Measurements from ENCODE around the gene CTSE.
"Not testable (repeated sequence)": the region's sequence is repeated elsewhere in the genome, so short reads cannot be mapped to it uniquely, and the experiment has no call there.

CTSE gene

DNA sequence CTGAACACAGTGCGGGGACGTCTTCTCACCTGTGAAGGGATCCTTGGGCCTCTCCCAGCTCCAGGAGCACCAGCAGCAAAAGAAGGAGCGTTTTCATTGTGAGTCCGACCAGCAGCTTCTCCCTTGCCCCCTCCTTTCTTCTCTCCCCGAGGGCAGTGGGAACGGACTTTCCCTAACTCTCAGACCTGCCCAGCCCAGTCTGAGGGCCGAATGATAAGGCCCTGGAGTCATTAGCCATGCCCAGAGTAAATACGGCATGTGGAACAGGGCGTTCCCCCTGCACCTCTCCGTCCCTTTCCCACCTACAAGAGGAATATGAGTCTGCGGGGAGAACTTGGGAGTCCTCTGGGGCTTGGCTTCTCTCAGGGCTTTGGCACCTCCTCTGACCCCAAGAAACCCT, at the start of gene CTSE:
Gene CTSE (minus strand): TSS at position 201 of the 400 bp plus-strand sequence. CDS start 104 bp downstream, at position 97.
- DNase-seq (ENCODE audit: low read depth), result no peak
- no peak within 1 kb of the TSS for H3K4me3 ChIP-seq (ENCODE audit: low read depth, low read length)
- TF ChIP-seq, protein P1, sequence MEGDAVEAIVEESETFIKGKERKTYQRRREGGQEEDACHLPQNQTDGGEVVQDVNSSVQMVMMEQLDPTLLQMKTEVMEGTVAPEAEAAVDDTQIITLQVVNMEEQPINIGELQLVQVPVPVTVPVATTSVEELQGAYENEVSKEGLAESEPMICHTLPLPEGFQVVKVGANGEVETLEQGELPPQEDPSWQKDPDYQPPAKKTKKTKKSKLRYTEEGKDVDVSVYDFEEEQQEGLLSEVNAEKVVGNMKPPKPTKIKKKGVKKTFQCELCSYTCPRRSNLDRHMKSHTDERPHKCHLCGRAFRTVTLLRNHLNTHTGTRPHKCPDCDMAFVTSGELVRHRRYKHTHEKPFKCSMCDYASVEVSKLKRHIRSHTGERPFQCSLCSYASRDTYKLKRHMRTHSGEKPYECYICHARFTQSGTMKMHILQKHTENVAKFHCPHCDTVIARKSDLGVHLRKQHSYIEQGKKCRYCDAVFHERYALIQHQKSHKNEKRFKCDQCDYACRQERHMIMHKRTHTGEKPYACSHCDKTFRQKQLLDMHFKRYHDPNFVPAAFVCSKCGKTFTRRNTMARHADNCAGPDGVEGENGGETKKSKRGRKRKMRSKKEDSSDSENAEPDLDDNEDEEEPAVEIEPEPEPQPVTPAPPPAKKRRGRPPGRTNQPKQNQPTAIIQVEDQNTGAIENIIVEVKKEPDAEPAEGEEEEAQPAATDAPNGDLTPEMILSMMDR (IDR thresholded peaks at IDR 0.05; ENCODE audit: control insufficient read depth, extremely low read depth, insufficient read depth), result no peak

DNA sequence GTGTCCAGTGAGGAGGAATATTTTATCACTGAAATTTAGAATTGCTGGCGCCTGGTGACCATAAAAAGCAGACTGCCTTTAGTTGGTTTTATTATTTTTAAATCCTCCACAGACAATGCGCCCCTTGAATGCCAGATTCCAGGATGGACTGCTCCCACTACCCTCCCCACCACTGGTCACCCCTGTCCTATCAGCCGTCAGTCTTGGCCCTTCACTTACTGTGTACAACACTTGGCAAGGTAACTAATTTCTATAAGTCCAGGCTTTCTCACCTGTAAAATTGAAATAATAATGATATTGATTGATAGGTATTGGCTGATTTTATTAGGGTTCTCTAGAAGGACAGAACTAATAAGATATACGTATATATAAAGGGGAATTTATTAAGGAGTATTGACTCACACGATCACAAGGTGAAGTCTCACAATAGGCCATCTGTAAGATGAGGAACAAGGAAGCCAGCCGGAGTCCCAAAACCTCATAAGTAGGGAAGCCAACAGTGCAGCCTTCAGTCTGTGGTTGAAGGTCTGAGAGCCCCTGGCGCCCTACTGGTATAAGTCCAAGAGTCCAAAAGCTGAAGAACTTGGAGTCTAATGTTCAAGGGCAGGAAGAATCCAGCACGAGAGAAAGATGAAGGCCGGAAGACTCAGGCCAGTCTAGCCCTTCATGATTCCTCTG, 47.1 kb upstream of the CTSE start:
- H3K4me3 ChIP-seq (ENCODE audit: low read depth, low read length), result no peak overlapping the region
- TF ChIP-seq, protein P1 (IDR thresholded peaks at IDR 0.05; ENCODE audit: control insufficient read depth, extremely low read depth, insufficient read depth), result no peak
- DNase-seq (ENCODE audit: low read depth), result no peak

DNA sequence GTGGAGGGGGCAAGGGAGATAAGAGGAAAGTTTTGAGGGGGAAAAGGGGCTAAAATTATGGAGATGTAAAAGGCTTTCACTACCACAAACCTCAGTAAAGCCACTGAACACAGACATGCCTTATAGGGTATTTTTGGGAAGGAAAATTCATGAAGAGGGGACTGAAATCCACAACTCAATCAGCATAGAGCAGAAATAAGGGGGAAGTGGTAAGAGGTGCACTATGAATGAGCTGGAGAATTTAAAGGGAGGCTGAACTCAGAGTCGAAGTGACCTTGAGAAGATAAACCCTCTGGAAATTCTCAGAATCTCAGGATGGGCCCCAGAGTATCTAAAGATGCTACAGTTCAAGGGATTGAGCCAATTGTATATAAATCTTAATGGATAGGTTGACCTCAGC, 44.6 kb upstream of the CTSE start:
- no peak for DNase-seq (ENCODE audit: low read depth)
- TF ChIP-seq, protein P1 (IDR thresholded peaks at IDR 0.05; ENCODE audit: control insufficient read depth, extremely low read depth, insufficient read depth), result no peak
- H3K4me3 ChIP-seq (ENCODE audit: low read depth, low read length), result no peak overlapping the region

DNA sequence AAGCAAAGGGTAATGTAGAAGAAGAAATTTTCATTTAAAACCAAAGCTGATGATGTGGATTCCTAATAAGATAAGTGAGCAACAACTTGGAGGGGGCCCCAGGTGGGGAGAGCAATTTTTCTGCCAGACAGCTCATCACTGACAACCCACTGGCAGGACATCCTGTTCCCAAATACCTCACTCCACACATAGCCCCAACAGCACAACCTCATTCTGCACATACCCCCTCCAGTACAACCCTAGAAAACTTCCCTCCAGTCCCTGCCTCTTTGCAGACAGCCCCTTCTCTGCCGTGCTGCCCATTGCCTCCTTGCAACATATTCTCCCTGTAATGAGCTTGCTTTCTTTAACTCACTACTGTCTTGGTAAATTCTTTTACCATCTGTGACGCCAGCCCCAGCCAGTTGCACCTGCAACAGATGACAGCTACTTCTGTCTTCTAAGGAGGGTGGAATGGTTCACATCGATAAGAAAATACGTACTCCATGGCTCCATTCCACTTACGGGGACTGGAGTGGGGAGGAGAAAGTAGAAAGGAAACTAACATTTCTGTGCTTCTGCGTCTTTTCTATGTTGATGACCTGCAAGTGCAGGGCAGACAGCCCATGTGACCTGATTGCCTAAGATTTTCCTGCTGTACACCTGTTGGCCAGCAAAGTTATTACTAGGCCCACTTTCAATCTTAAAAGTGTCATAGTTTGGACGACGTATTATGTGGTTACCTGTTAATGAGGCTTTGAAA, 44.0 kb upstream of the CTSE start:
- H3K4me3 ChIP-seq (ENCODE audit: low read depth, low read length), result no peak overlapping the region
- DNase-seq (ENCODE audit: low read depth), result no peak
- TF ChIP-seq, protein P1 (IDR thresholded peaks at IDR 0.05; ENCODE audit: control insufficient read depth, extremely low read depth, insufficient read depth), result no peak

DNA sequence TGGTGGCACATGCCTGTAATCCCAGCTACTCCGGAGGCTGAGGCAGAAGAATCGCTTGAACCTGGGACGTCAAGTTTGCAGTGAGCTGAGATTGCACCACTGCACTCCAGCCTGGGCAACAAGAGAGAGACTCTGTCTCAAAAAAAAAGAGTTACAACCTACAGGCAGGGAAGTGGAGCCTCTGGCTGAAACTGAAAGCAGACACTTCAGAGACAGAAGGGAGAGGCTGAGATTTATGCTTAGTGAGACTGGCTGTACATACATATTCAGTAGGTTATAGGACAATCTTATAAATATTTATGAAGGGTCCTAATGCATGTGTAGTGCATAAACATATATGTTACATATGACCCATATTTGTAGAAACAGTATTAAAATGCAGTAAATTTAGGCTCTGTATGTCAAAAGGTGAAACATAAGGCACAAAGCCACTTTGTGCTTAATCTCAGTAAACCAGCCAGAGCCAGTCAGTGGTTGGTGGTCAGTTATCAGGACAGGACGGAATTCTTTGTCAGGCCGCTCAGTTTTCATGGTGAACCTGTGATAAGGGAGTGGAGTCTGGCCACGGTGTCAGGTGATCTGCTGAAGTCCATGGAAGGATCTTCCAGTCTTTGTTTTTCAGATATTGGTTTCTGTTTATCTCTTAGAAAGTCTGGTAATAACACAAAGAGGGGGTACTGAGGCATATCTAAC, 42.9 kb upstream of the CTSE start:
- TF ChIP-seq, protein P1 (IDR thresholded peaks at IDR 0.05; ENCODE audit: control insufficient read depth, extremely low read depth, insufficient read depth), result no peak
- no peak for DNase-seq (ENCODE audit: low read depth)
- H3K4me3 ChIP-seq (ENCODE audit: low read depth, low read length), result no peak overlapping the region

DNA sequence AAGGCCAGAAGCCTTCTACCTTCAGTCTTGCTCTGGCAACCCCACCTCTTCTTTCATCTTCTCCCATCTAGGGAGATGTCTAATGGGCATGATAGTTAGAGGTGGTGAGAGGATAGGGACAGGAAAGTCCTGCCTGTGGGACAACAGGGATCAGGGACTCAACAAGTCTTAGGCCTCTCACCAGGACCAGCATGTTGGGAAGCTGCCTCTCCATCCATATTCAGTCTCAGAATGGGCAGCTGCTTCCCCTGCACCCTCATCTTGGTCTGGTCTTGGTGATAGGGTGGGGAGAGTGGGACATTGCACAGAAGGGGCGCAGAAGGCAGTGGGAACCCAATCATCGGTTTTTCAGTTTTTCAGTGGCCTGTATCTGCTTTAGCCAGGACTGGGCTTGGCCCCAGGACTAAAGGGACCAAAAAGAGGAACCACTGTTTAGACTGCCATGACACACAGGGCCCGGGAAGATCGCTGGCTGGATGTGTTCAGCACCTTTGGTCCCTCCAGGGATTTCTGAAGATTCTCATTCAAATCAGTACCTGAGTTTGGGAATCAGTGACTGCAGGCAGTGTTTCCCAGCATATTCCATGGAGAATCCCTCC, 42.0 kb upstream of the CTSE start:
- no peak overlapping the region for H3K4me3 ChIP-seq (ENCODE audit: low read depth, low read length)
- TF ChIP-seq, protein P1 (IDR thresholded peaks at IDR 0.05; ENCODE audit: control insufficient read depth, extremely low read depth, insufficient read depth), result no peak
- DNase-seq (ENCODE audit: low read depth), result no peak

GRCh38 chr1:206064501-206064900, 40.8 kb upstream of the CTSE start:
- H3K4me3 ChIP-seq (ENCODE audit: low read depth, low read length); DNase-seq (ENCODE audit: low read depth): not testable (repeated sequence)

DNA sequence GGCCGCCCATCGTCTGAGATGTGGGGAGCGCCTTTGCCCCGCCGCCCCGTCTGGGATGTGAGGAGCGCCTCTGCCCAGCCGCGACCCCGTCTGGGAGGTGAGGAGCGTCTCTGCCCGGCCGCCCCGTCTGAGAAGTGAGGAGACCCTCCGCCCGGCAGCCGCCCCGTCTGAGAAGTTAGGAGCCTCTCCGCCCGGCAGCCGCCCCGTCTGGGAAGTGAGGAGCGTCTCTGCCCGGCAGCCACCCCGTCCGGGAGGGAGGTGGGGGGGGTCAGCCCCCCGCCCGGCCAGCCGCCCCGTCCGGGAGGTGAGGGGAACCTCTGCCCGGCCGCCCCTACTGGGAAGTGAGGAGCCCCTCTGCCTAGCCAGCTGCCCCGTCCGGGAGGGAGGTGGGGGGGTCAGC, 40.3 kb upstream of the CTSE start:
- not testable (repeated sequence) for DNase-seq (ENCODE audit: low read depth); H3K4me3 ChIP-seq (ENCODE audit: low read depth, low read length)

Measured in LNCaP clone FGC (cell line).